H1 (cell line): Measurements from ENCODE around the gene NRP2. TPM values are rescaled to one million over a fixed set of nuclear protein-coding genes. Genes with fewer than 3 reads are reported as not detected.

Experiments
- polyA plus RNA-seq, 7 experiments: library from polyadenylated mRNA; depleted of rRNA in 3 of 7; stranded (reverse) in 5 of 7; unstranded in 2 of 7; fragments of >200 nt in 5 of 7; fragments of 200-250 nt in 2 of 7; gene quantifications; 1 replicate in 5 of 7; 2 replicates in 1 of 7; 4 replicates in 1 of 7; pipeline versions ENCODE4 v1.2.1 to v1.2.3, GENCODE V29; 2011 to 2013; ENCODE audit warnings: missing spikeins in 2 of 7, mixed read lengths in 2 of 7
- total RNA-seq: library from RNA; stranded (reverse); fragmentation: NEBNext Ultra II Directional; extraction: Animal tissue kit (Norgen Biotek cat#: 25700); gene quantifications from 2 replicates; pipeline ENCODE4 v1.2.1, GENCODE V29; 2021
- TF ChIP-seq, protein P1 (sequence below): IDR thresholded peaks from 2 replicates; pipeline ENCODE4 v1.6.1; 2012; ENCODE audit warnings: inconsistent platforms

The NRP2 gene
- total and polyA plus RNA-seq, 2 of the 8 experiments (the other 6 are each of a cell fraction or from before 2014, with no cell fraction given): 32.0 to 37.8 TPM

- TF ChIP-seq, protein P1, sequence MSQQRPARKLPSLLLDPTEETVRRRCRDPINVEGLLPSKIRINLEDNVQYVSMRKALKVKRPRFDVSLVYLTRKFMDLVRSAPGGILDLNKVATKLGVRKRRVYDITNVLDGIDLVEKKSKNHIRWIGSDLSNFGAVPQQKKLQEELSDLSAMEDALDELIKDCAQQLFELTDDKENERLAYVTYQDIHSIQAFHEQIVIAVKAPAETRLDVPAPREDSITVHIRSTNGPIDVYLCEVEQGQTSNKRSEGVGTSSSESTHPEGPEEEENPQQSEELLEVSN: no peak
These were observed 73.6 kb downstream of the NRP2 start (continued) for GRCh38 chr2:205755923-205756322.
